OCI-LY7 (cell line): ENCODE results near the gene RPLP2.

Experiments
- CTCF ChIP-seq: fragments of 200-600 bp; sonication (generic); conservative IDR thresholded peaks from 2 replicates; pipeline ENCODE4 v1.5.1; 2014; ENCODE audit warnings: mild to moderate bottlenecking, antibody characterized with exemption, low read length, moderate library complexity, mixed read lengths
- EZH2phosphoT487 ChIP-seq: fragments of 200-600 bp; sonication (generic); IDR thresholded peaks from 2 replicates; pipeline ENCODE4 v1.6.1; 2018; ENCODE audit warnings: low read depth, borderline replicate concordance, mild to moderate bottlenecking, mixed run types, antibody characterized with exemption, low read length, moderate library complexity, mixed read lengths

- TF ChIP-seq CTCF: no peak
- no peak for TF ChIP-seq EZH2phosphoT487
Measured at GRCh38 chr11:801097-801780, 8.5 kb upstream of the RPLP2 start.
